ENCODE data around the gene KHK.

Gene KHK

GRCh38 chr2:27139310-27139709 lies 52.7 kb downstream of the KHK start, which contains the start of gene PRR30:
Gene PRR30 (minus strand): TSS chr2:27139410. CDS start chr2:27138329, 1,081 bp downstream.
- no peak within 1 kb of the TSS for H3K27ac ChIP-seq
- no peak for TF ChIP-seq CTCF (IDR thresholded peaks at IDR 0.05)
- no peaks in the 10 kb centered on the region for H3K36me3 ChIP-seq
- H3K9me3 ChIP-seq, result no peaks in the 10 kb centered on the region
- H3K4me3 ChIP-seq (ENCODE audit: low read depth in 1 of 2, low read length in 1 of 2), result no peak within 1 kb of the TSS
- peaks cover 18% of the 10 kb centered on the region for H3K27me3 ChIP-seq
- peaks cover 4 to 5% of the 10 kb centered on the region in 2 experiments for H3K4me1 ChIP-seq (ENCODE audit: control insufficient read depth in 1 of 2, insufficient read depth in 1 of 2, low read depth in 1 of 2, low read length in 1 of 2)

- Histone ChIP-seq H3K27ac (no peak overlapping the region), H3K4me3 (ENCODE audit: low read depth in 1 of 2, low read length in 1 of 2) (no peak overlapping the region), H3K36me3 (no peaks in the 10 kb centered on the region), H3K27me3 (peaks cover 23% of the 10 kb centered on the region), H3K4me1 (ENCODE audit: control insufficient read depth in 1 of 2, insufficient read depth in 1 of 2, low read depth in 1 of 2, low read length in 1 of 2) (no peaks in the 10 kb centered on the region), H3K9me3 (no peaks in the 10 kb centered on the region)
- TF ChIP-seq CTCF (IDR thresholded peaks at IDR 0.05), result no peak
Measured at GRCh38 chr2:27143285-27143684, 56.7 kb downstream of the KHK start.

GRCh38 chr2:27145682-27146081 lies 59.1 kb downstream of the KHK start:
- H3K4me3 ChIP-seq (ENCODE audit: low read depth in 1 of 2, low read length in 1 of 2), result no peak overlapping the region
- H3K4me1 ChIP-seq (ENCODE audit: control insufficient read depth in 1 of 2, insufficient read depth in 1 of 2, low read depth in 1 of 2, low read length in 1 of 2), result no peaks in the 10 kb centered on the region
- TF ChIP-seq CTCF (IDR thresholded peaks at IDR 0.05), result no peak
- no peaks in the 10 kb centered on the region for H3K36me3 ChIP-seq
- no peak overlapping the region for H3K27ac ChIP-seq
- peaks cover 23% of the 10 kb centered on the region for H3K27me3 ChIP-seq
- H3K9me3 ChIP-seq, result no peaks in the 10 kb centered on the region

- Histone ChIP-seq H3K4me3 (ENCODE audit: low read depth in 1 of 2, low read length in 1 of 2) (no peak overlapping the region), H3K4me1 (ENCODE audit: control insufficient read depth in 1 of 2, insufficient read depth in 1 of 2, low read depth in 1 of 2, low read length in 1 of 2) (no peaks in the 10 kb centered on the region), H3K36me3 (no peaks in the 10 kb centered on the region), H3K27me3 (peaks cover 13% of the 10 kb centered on the region), H3K9me3 (no peaks in the 10 kb centered on the region), H3K27ac (no peak overlapping the region)
- no peak for TF ChIP-seq CTCF (IDR thresholded peaks at IDR 0.05)
Measured at GRCh38 chr2:27147935-27148334, 61.4 kb downstream of the KHK start.

- no peak for TF ChIP-seq CTCF (IDR thresholded peaks at IDR 0.05)
- Histone ChIP-seq H3K36me3 (no peaks in the 10 kb centered on the region), H3K4me1 (ENCODE audit: control insufficient read depth in 1 of 2, insufficient read depth in 1 of 2, low read depth in 1 of 2, low read length in 1 of 2) (no peaks in the 10 kb centered on the region), H3K9me3 (no peaks in the 10 kb centered on the region), H3K4me3 (ENCODE audit: low read depth in 1 of 2, low read length in 1 of 2) (no peak within 1 kb of the TSS), H3K27me3 (peaks cover 8% of the 10 kb centered on the region), H3K27ac (no peak within 1 kb of the TSS)
Measured at GRCh38 chr2:27148801-27149439, 62.3 kb downstream of the KHK start, which contains the start of gene TCF23. Gene TCF23 (plus strand): TSS chr2:27149004. CDS start chr2:27149134, 130 bp downstream.
